Measurements from ENCODE around the gene UIMC1.
"Not testable (repeated sequence)": the region's sequence is repeated elsewhere in the genome, so short reads cannot be mapped to it uniquely, and the experiment has no call there.

The UIMC1 gene

DNA sequence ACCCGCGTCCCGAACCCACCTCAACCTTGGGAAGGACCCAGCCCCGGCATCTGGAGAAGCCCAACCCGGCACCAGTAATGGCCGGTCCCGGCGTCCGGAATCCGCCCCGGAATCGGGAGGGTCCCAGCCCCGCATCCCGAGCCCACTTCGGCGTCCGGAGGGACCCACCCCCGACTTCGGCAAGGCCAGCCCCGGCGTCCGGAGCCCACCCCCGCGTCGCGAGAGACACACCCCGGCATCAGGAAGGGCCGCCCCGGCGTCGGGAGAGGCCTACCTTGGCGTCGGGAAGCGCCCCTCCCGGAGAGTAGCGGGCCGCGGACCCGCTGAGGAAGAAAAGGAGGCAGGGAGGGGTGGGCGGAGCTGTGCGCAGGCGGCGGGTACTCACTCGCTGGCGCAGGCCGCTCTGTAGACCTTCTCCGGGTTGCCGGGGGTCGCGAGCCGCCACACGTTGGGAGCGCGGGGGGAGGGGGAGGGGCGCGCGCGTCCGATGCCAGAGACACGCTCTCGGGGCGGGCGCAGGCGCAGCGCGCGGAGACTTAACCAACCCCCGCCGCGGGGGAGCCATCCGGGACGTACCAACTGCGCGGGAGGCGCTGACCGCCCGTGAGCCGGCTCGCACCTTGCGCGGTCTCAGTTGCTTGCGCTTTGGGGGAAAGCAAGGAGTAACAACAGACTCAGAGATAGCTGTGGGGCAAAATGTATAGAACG, at the start of gene UIMC1:
Gene UIMC1, minus strand, starts transcription at position 515 of the 708 bp plus-strand sequence. CDS start 24,164 bp downstream, outside the sequence.
- TF ChIP-seq, protein P1, sequence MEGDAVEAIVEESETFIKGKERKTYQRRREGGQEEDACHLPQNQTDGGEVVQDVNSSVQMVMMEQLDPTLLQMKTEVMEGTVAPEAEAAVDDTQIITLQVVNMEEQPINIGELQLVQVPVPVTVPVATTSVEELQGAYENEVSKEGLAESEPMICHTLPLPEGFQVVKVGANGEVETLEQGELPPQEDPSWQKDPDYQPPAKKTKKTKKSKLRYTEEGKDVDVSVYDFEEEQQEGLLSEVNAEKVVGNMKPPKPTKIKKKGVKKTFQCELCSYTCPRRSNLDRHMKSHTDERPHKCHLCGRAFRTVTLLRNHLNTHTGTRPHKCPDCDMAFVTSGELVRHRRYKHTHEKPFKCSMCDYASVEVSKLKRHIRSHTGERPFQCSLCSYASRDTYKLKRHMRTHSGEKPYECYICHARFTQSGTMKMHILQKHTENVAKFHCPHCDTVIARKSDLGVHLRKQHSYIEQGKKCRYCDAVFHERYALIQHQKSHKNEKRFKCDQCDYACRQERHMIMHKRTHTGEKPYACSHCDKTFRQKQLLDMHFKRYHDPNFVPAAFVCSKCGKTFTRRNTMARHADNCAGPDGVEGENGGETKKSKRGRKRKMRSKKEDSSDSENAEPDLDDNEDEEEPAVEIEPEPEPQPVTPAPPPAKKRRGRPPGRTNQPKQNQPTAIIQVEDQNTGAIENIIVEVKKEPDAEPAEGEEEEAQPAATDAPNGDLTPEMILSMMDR (IDR thresholded peaks at IDR 0.05; ENCODE audit: low read depth, low read length, missing control alignments) = no peak
- H3K4me3 ChIP-seq (ENCODE audit: low read depth, low read length) = peak within 1 kb of the TSS; percentile 68
- DNase-seq (ENCODE audit: low read depth) = peak; percentile 82

DNA sequence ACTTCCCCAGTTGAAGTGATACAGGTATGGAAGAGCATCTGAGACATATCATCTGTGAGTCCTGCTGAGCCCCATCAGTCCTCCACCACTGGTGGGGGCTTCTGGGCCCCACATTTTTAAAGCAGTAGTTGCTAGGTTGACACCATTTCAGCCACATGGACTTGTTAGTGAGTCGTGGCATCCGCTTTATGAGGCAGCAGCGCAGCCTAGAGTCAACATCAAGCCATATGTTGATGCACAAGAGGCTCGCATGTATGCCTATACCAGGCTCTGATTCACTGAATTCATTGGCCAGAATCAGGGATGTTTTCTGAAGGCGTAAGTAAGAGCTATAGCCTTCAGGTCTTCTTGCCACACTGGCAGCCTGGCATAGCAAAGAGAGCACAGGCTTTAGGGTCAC, 42.7 kb upstream of the UIMC1 start:
- H3K4me3 ChIP-seq (ENCODE audit: low read depth, low read length) = no peak overlapping the region
- DNase-seq (ENCODE audit: low read depth) = no peak
- TF ChIP-seq, protein P1 (IDR thresholded peaks at IDR 0.05; ENCODE audit: low read depth, low read length, missing control alignments) = no peak

DNA sequence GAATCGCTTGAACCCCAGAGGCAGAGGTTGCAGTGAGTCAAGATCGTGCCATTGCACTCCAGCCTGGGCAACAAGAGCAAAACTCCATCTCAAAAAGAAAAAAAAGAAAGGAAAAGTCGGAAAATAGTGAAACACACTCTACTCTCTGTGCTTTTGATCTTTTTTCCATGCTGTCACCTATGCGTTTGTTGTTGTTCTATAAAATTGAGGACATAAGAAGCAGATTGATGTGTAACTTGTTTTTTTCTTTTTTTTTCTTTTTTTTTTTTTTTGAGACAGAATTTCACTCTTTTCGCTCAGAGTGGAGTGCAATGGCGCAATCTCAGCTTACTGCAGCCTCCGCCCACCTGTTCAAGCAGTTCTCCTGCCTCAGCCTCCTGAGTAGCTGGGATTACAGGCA, 42.0 kb upstream of the UIMC1 start:
- DNase-seq (ENCODE audit: low read depth); H3K4me3 ChIP-seq (ENCODE audit: low read depth, low read length): not testable (repeated sequence)

DNA sequence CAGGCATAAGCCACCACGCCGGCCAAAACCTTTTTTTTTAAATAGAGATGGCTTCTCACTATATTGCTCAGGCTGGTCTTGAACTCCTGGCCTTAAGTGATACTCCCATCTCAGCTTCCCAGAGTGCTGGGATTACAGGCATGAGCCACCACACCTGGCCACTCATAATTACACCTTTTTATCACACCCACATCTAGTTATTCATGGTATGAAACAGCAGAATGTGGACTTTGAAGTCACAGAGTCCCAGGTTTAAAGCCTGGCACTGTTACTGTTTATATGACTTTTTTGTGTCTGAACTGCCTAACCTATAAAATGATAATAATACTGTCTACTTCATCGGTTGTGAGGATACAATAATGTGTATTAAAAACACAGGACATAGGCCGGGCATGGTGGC, 39.1 kb upstream of the UIMC1 start:
- TF ChIP-seq, protein P1 (IDR thresholded peaks at IDR 0.05; ENCODE audit: low read depth, low read length, missing control alignments) = no peak
- no peak for DNase-seq (ENCODE audit: low read depth)

DNA sequence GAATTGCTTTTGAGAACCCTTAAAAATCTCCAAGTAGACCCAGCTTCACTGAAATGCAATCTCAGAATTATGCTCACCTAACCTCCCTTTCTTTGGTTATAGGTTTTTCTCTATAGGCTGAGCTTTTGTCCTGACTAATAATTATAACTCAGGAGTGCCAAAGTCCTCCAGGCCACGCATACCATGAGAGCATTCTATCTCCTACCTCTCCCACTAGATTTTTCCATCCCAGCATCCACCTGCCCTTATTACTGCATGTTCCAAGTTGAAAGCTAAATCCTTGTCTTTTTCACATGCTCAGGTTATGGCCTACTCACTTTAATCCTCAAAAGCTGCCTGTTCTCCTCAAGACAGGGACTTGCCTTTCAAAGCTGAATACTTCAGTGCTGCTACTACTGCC, 38.1 kb upstream of the UIMC1 start:
- TF ChIP-seq, protein P1 (IDR thresholded peaks at IDR 0.05; ENCODE audit: low read depth, low read length, missing control alignments) = no peak
- H3K4me3 ChIP-seq (ENCODE audit: low read depth, low read length) = no peak overlapping the region
- no peak for DNase-seq (ENCODE audit: low read depth)

More for the DNA sequence above, 39.1 kb upstream of the UIMC1 start:
- no peak overlapping the region for H3K4me3 ChIP-seq (ENCODE audit: low read depth, low read length)

DNA sequence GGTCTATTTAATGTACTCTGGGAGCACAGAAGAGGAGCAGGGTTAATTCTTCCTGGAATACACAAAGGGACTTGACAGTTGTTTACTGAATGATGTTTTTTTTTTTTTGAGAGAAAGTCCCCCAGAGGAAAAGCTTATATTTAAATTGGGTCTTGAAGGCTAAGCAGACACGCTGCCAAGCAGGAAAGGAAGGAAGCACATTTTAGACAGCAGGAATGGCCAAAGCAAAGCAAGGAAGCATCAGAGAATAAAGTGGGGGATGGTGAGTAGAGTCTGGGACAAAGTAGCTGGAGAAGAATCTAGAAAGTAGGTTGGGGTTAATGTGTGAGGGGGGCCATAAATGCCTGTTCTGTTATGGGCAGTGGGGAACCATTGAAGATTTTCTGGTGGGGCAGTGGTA, 37.4 kb upstream of the UIMC1 start:
- TF ChIP-seq, protein P1 (IDR thresholded peaks at IDR 0.05; ENCODE audit: low read depth, low read length, missing control alignments) = no peak
- no peak overlapping the region for H3K4me3 ChIP-seq (ENCODE audit: low read depth, low read length)
- no peak for DNase-seq (ENCODE audit: low read depth)

DNA sequence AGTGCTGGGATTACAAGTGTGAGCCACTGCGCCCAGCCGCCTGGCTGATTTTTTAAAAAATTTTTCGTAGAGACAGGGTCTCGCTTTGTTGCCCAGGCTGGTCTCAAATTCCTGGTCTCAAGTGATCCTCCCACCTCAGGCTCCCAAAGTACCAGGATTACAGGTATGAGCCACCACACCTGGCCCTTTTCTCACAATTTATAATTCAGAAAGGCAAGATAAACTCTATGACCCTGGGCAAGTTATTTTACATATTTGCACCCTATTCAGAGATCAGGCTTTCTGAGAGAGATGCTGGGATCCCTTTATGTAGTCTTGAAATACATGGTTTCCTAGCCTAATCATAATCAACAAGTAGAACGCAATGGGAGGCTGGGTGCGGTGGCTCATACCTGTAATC, 36.5 kb upstream of the UIMC1 start:
- H3K4me3 ChIP-seq (ENCODE audit: low read depth, low read length) = no peak overlapping the region
- TF ChIP-seq, protein P1 (IDR thresholded peaks at IDR 0.05; ENCODE audit: low read depth, low read length, missing control alignments) = no peak
- DNase-seq (ENCODE audit: low read depth) = no peak
